OCI-LY3 (cell line): ENCODE results near the gene JAZF1.
A peak's percentile ranks its signal among the peaks of the same experiment; 100 is the strongest.

Source experiments
- H2AFZ ChIP-seq: fragments of 200-600, 300-600 bp; shearing (Covaris generic); 2 replicates; pipeline ENCODE4 v1.6.0; 2014; ENCODE audit warnings: antibody characterized with exemption, low read depth, low read length
- H3K27ac ChIP-seq: fragments of 200-600, 300-600 bp; sonication (generic); 2 replicates; pipeline ENCODE4 v1.5.1; 2014; ENCODE audit warnings: mild to moderate bottlenecking, low read length, moderate library complexity, mixed read lengths
- H3K27me3 ChIP-seq: fragments of 200-600, 300-600 bp; sonication (generic); 2 replicates; pipeline ENCODE4 v1.6.1; 2014; ENCODE audit warnings: low read depth, low read length, mixed read lengths
- H3K36me3 ChIP-seq: fragments of 200-600, 300-600 bp; sonication (generic); replicated peaks from 2 replicates; pipeline ENCODE3; 2014; ENCODE audit warnings: low read depth, low read length, mixed read lengths
- H3K4me1 ChIP-seq: fragments of 300-600, 200-600 bp; sonication (generic); 2 replicates; pipeline ENCODE4 v1.6.1; 2014; ENCODE audit warnings: low read length, mixed read lengths
- H3K4me2 ChIP-seq: fragments of 200-600, 300-600 bp; sonication (generic); 2 replicates; pipeline ENCODE4 v1.6.1; 2014; ENCODE audit warnings: low read length, mixed read lengths
- H3K4me3 ChIP-seq: fragments of 300-600, 200-600 bp; sonication (generic); 2 replicates; pipeline ENCODE4 v1.5.1; 2014; ENCODE audit warnings: antibody characterized with exemption, mild to moderate bottlenecking, low read length, moderate library complexity
- H3K79me2 ChIP-seq: fragments of 300-600, 200-600 bp; shearing (Covaris generic); 2 replicates; pipeline ENCODE4 v1.6.1; 2014; ENCODE audit warnings: mild to moderate bottlenecking, low read length, mixed read lengths
- H3K9ac ChIP-seq: fragments of 300-600, 200-600 bp; shearing (Covaris generic); 2 replicates; pipeline ENCODE4 v1.6.0; 2014; ENCODE audit warnings: mild to moderate bottlenecking, low read length, moderate library complexity
- H3K9me3 ChIP-seq: fragments of 200-600, 300-600 bp; shearing (Covaris generic); 2 replicates; pipeline ENCODE4 v1.6.1; 2014; ENCODE audit warnings: low read length, mixed read lengths; ENCODE audit not compliant: insufficient read depth
- H4K20me1 ChIP-seq: fragments of 200-600, 300-600 bp; sonication (generic); 2 replicates; pipeline ENCODE4 v1.6.1; 2016; ENCODE audit warnings: low read length, mixed read lengths; ENCODE audit not compliant: insufficient read depth
- CTCF ChIP-seq: fragments of 200-600, 300-600 bp; sonication (generic); IDR thresholded peaks from 2 replicates; pipeline ENCODE4 v1.5.1; 2014; ENCODE audit warnings: antibody characterized with exemption, low read length, low read depth
- EZH2phosphoT487 ChIP-seq: fragments of 200-600 bp; shearing (Covaris generic); IDR thresholded peaks from 2 replicates; pipeline ENCODE4 v1.6.1; 2018; ENCODE audit warnings: antibody characterized with exemption, mixed run types, low read depth

Gene JAZF1

GRCh38 chr7:28125431-28126409 lies 54.9 kb downstream of the JAZF1 start:
- Histone ChIP-seq H3K36me3 (no peaks in the 10 kb centered on the region), H3K27me3 (no peaks in the 10 kb centered on the region), H4K20me1 (no peaks in the 10 kb centered on the region), H3K4me1 (peaks cover 37% of the 10 kb centered on the region), H3K4me3 (no peak overlapping the region), H3K9me3 (no peaks in the 10 kb centered on the region), H3K4me2 (no peak overlapping the region), H2AFZ (no peak overlapping the region), H3K79me2 (no peaks in the 10 kb centered on the region), H3K27ac (no peak overlapping the region), H3K9ac (no peak overlapping the region)
- TF ChIP-seq EZH2phosphoT487 (no peak), CTCF (no peak)

GRCh38 chr7:28124413-28124812 lies 56.2 kb downstream of the JAZF1 start:
- Histone ChIP-seq H4K20me1 (no peaks in the 10 kb centered on the region), H2AFZ (no peak overlapping the region; the same call in 1 of the 2 replicates), H3K9ac (peak overlapping the region; percentile 45; the same call in 1 of the 2 replicates), H3K27me3 (no peaks in the 10 kb centered on the region), H3K79me2 (no peaks in the 10 kb centered on the region), H3K27ac (peak overlapping the region; percentile 56), H3K9me3 (no peaks in the 10 kb centered on the region), H3K4me2 (peak overlapping the region; percentile 85), H3K36me3 (no peaks in the 10 kb centered on the region), H3K4me3 (peak overlapping the region; percentile 50), H3K4me1 (peaks cover 37% of the 10 kb centered on the region)
- TF ChIP-seq CTCF, result no peak
- TF ChIP-seq EZH2phosphoT487, result no peak

GRCh38 chr7:28123752-28124151 lies 56.8 kb downstream of the JAZF1 start:
- TF ChIP-seq CTCF, result no peak
- no peak for TF ChIP-seq EZH2phosphoT487
- H3K27me3 ChIP-seq, result no peaks in the 10 kb centered on the region
- no peaks in the 10 kb centered on the region for H4K20me1 ChIP-seq
- H3K4me3 ChIP-seq, result peak overlapping the region; percentile 50
- peak overlapping the region; percentile 45 for H3K9ac ChIP-seq
- H3K9me3 ChIP-seq, result no peaks in the 10 kb centered on the region
- peak overlapping the region; percentile 85 for H3K4me2 ChIP-seq
- H3K79me2 ChIP-seq, result no peaks in the 10 kb centered on the region
- H3K36me3 ChIP-seq, result no peaks in the 10 kb centered on the region
- peaks cover 37% of the 10 kb centered on the region for H3K4me1 ChIP-seq
- no peak overlapping the region for H2AFZ ChIP-seq
- peak overlapping the region; percentile 56 for H3K27ac ChIP-seq

- TF ChIP-seq EZH2phosphoT487 (no peak), CTCF (no peak)
- Histone ChIP-seq H3K4me3 (no peak overlapping the region), H3K9me3 (no peaks in the 10 kb centered on the region), H3K79me2 (no peaks in the 10 kb centered on the region), H3K4me2 (no peak overlapping the region), H3K4me1 (peaks cover 37% of the 10 kb centered on the region), H3K27me3 (no peaks in the 10 kb centered on the region), H2AFZ (no peak overlapping the region), H3K27ac (no peak overlapping the region), H4K20me1 (no peaks in the 10 kb centered on the region), H3K36me3 (no peaks in the 10 kb centered on the region), H3K9ac (no peak overlapping the region)
Measured at GRCh38 chr7:28121496-28121895, 59.1 kb downstream of the JAZF1 start.
